Lower leg skin (tissue), 4 donors: ENCODE data around the gene NOD2. TPM values are rescaled to one million over a fixed set of nuclear protein-coding genes. Genes with fewer than 3 reads are reported as not detected.

Source experiments
- DNase-seq, 2 donors: peaks; one replicate each; pipeline ENCODE4 v3.0.0-alpha.2; 2019; ENCODE audit warnings: low spot score in 2 of 2
- H3K4me3 ChIP-seq: fragments of 200-600 bp; sonication (generic); 2 replicates; pipeline ENCODE4 v1.5.1; 2017; ENCODE audit warnings: mild to moderate bottlenecking, low read depth; ENCODE audit not compliant: poor library complexity, severe bottlenecking
- CTCF ChIP-seq, 3 donors: fragments of 450-650 bp; IDR thresholded peaks; one replicate each; pipeline ENCODE4 v1.5.1; 2016; ENCODE audit warnings: antibody characterized with exemption in 3 of 3, mild to moderate bottlenecking in 3 of 3, moderate library complexity in 2 of 3
- POLR2A ChIP-seq, 2 donors: fragments of 450-650 bp; IDR thresholded peaks; one replicate each; pipeline ENCODE4 v1.6.1; 2016 to 2017; ENCODE audit warnings: antibody characterized with exemption in 2 of 2, mild to moderate bottlenecking in 1 of 2, moderate library complexity in 1 of 2
- WGBS, 2 donors: methylation state at CpG; one replicate each; pipeline ENCODE4 v1.1.5; 2018; 5-methylcytosine and 5-hydroxymethylcytosine counted together
- intact Hi-C: fragments of 100-400 bp; cut with DNase I; formaldehyde crosslinking; loops from one replicate; pipeline ENCODE4 v1.15.0; 2023; ENCODE audit warnings: low total_unique reads
- total RNA-seq, 4 donors: library from RNA; depleted of rRNA; stranded (reverse); fragments of >200 nt; gene quantifications; one replicate each; pipeline ENCODE4 v1.1.0, GENCODE V29; 2016

Gene NOD2
- total RNA-seq, 4 donors from 2014 or later = 31.0 to 44.4 (median 35.4) TPM

- WGBS, 2 donors = 84 to 87% methylated on average over 24 of the region's 25 CpGs
- peak in 1 of 2 donors; percentile 84 for DNase-seq
- no peak overlapping the region for H3K4me3 ChIP-seq
- no peak for TF ChIP-seq POLR2A (IDR thresholded peaks at IDR 0.05)
- TF ChIP-seq CTCF (IDR thresholded peaks at IDR 0.05) = no peak
- intact Hi-C loops = no loop called here
Measured at GRCh38 chr16:50711862-50712559, 18.6 kb downstream of the NOD2 start.

GRCh38 chr16:50712560-50712898 is 19.1 kb downstream of the NOD2 start:
- intact Hi-C loops = no loop called here
- DNase-seq = no peak
- 59 to 88% methylated on average over 3 of the region's 3 CpGs for WGBS, 2 donors

GRCh38 chr16:50712956-50713355 is 19.6 kb downstream of the NOD2 start:
- intact Hi-C loops = no loop called here
- DNase-seq = no peak
- WGBS, 2 donors = 73 to 82% methylated on average over 4 of the region's 4 CpGs
- no peak overlapping the region for H3K4me3 ChIP-seq
- TF ChIP-seq POLR2A (IDR thresholded peaks at IDR 0.05) (no peak), CTCF (IDR thresholded peaks at IDR 0.05) (no peak)

More at GRCh38 chr16:50712560-50712898, 19.1 kb downstream of the NOD2 start:
- no peak overlapping the region for H3K4me3 ChIP-seq
- TF ChIP-seq CTCF (IDR thresholded peaks at IDR 0.05) = no peak
- TF ChIP-seq POLR2A (IDR thresholded peaks at IDR 0.05) = no peak

- TF ChIP-seq POLR2A (IDR thresholded peaks at IDR 0.05) = no peak
- TF ChIP-seq CTCF (IDR thresholded peaks at IDR 0.05) = no peak
- no peak overlapping the region for H3K4me3 ChIP-seq
- intact Hi-C loops = no loop called here
- WGBS, 2 donors = 79 to 82% methylated on average over 4 of the region's 4 CpGs
- DNase-seq = no peak
Measured at GRCh38 chr16:50717091-50717490, 23.7 kb downstream of the NOD2 start.

GRCh38 chr16:50717494-50717893 is 24.1 kb downstream of the NOD2 start:
- TF ChIP-seq POLR2A (IDR thresholded peaks at IDR 0.05) = no peak
- TF ChIP-seq CTCF (IDR thresholded peaks at IDR 0.05) = no peak
- no peak overlapping the region for H3K4me3 ChIP-seq
- WGBS, 2 donors = 86 to 98% methylated on average over 5 of the region's 5 CpGs
- intact Hi-C loops = no loop called here
- no peak for DNase-seq
